NCI-H1048 (cell line): ENCODE data around the gene FOLR3.
"Not testable (repeated sequence)": the region's sequence is repeated elsewhere in the genome, so short reads cannot be mapped to it uniquely, and the experiment has no call there.

Experiments
- DNase-seq: peaks from one replicate; lab custom pipeline; 2025; lab: John Stamatoyannopoulos, UW

The FOLR3 gene

GRCh38 chr11:72123117-72123653 is 12.3 kb upstream of the FOLR3 start:
- DNase-seq, result no peak

GRCh38 chr11:72124046-72124445 is 11.5 kb upstream of the FOLR3 start:
- no peak for DNase-seq

- no peak for DNase-seq
Observed at GRCh38 chr11:72125956-72126355, 9.6 kb upstream of the FOLR3 start.

GRCh38 chr11:72127923-72128322 is 7.6 kb upstream of the FOLR3 start:
- no peak for DNase-seq

- no peak for DNase-seq
Observed at GRCh38 chr11:72129381-72129780, 6.1 kb upstream of the FOLR3 start.

GRCh38 chr11:72132646-72133045 is 2.9 kb upstream of the FOLR3 start:
- DNase-seq, result no peak

- DNase-seq, result no peak
Observed at GRCh38 chr11:72135891-72136683, 562 bp downstream of the FOLR3 start.

GRCh38 chr11:72136684-72137262 is 1.2 kb downstream of the FOLR3 start:
- DNase-seq, result no peak

GRCh38 chr11:72138821-72139390 is 3.4 kb downstream of the FOLR3 start:
- no peak for DNase-seq

- no peak for DNase-seq
Observed at GRCh38 chr11:72139500-72139899, 4.0 kb downstream of the FOLR3 start.

- DNase-seq, result no peak
Observed at GRCh38 chr11:72140661-72141060, 5.1 kb downstream of the FOLR3 start.

GRCh38 chr11:72141066-72141465 is 5.5 kb downstream of the FOLR3 start:
- no peak for DNase-seq

- DNase-seq, result not testable (repeated sequence)
Observed at GRCh38 chr11:72142086-72142485, 6.6 kb downstream of the FOLR3 start.

- DNase-seq, result not testable (repeated sequence)
Observed at GRCh38 chr11:72142543-72142942, 7.0 kb downstream of the FOLR3 start.

- no peak for DNase-seq
Observed at GRCh38 chr11:72144807-72145565, 9.5 kb downstream of the FOLR3 start.

- no peak for DNase-seq
Observed at GRCh38 chr11:72146625-72147024, 11.1 kb downstream of the FOLR3 start.

GRCh38 chr11:72150882-72151281 is 15.4 kb downstream of the FOLR3 start:
- DNase-seq, result no peak

GRCh38 chr11:72153874-72154273 is 18.3 kb downstream of the FOLR3 start:
- DNase-seq, result not testable (repeated sequence)

GRCh38 chr11:72154816-72155215 is 19.3 kb downstream of the FOLR3 start:
- DNase-seq, result no peak

- DNase-seq, result no peak
Observed at GRCh38 chr11:72155751-72156150, 20.2 kb downstream of the FOLR3 start.

GRCh38 chr11:72157131-72157530 is 21.6 kb downstream of the FOLR3 start:
- no peak for DNase-seq

- no peak for DNase-seq
Observed at GRCh38 chr11:72160319-72160718, 24.8 kb downstream of the FOLR3 start.
